Measurements from ENCODE around the gene HNF1B.

HNF1B gene

GRCh38 chr17:37664214-37664613 lies 80.6 kb downstream of the HNF1B start:
- DNase-seq, result no peak

- DNase-seq, result no peak
These were observed 82.5 kb downstream of the HNF1B start for GRCh38 chr17:37662353-37662752.

GRCh38 chr17:37661400-37662014 lies 83.4 kb downstream of the HNF1B start:
- DNase-seq, result no peak

GRCh38 chr17:37659925-37660324 lies 84.9 kb downstream of the HNF1B start:
- no peak for DNase-seq

GRCh38 chr17:37657202-37657601 lies 87.7 kb downstream of the HNF1B start:
- no peak for DNase-seq

- no peak for DNase-seq
These were observed 93.0 kb downstream of the HNF1B start for GRCh38 chr17:37651849-37652248.

- DNase-seq, result no peak
These were observed 94.3 kb downstream of the HNF1B start for GRCh38 chr17:37650419-37651003.

GRCh38 chr17:37648555-37648954 lies 96.3 kb downstream of the HNF1B start:
- peak; percentile 11 for DNase-seq

GRCh38 chr17:37647856-37648255 lies 97.0 kb downstream of the HNF1B start:
- no peak for DNase-seq

- DNase-seq, result no peak
These were observed 101.0 kb downstream of the HNF1B start for GRCh38 chr17:37643869-37644268.

- DNase-seq, result peak; percentile 93
These were observed 101.6 kb downstream of the HNF1B start, which contains the start of gene DDX52 for GRCh38 chr17:37643118-37643766. DDX52 (minus strand) TSS chr17:37643446; CDS start chr17:37643420, 26 bp downstream.

GRCh38 chr17:37642681-37643080 lies 102.2 kb downstream of the HNF1B start:
- DNase-seq, result peak; percentile 13

GRCh38 chr17:37640015-37640414 lies 104.8 kb downstream of the HNF1B start:
- no peak for DNase-seq

GRCh38 chr17:37637956-37638355 lies 106.9 kb downstream of the HNF1B start:
- DNase-seq, result no peak

Data from activated CD4-positive, alpha-beta T cell treated with anti-CD3 and anti-CD28 coated beads, Interleukin-10, Interleukin-2, amounts not matched to agents 100 ng/mL and 50 ng/mL, durations not matched to agents 16 hours and 8 hours (primary cell).